ENCODE results near the gene CDC25A.

- TF ChIP-seq EZH2 (IDR thresholded peaks at IDR 0.05), result no peak
- no peak for TF ChIP-seq CTCF (IDR thresholded peaks at IDR 0.05)
Measured at GRCh38 chr3:48112813-48113212, 75.4 kb downstream of the CDC25A start.

Data from neural progenitor cell (in vitro differentiated cells).